ENCODE data around the gene PREP. TPM values are rescaled to one million over a fixed set of nuclear protein-coding genes. Genes with fewer than 3 reads are reported as not detected.
"Not testable (repeated sequence)": the region's sequence is repeated elsewhere in the genome, so short reads cannot be mapped to it uniquely, and the experiment has no call there.

Gene PREP
- total and polyA plus RNA-seq, 4 experiments from 2014 or later = 29.8 to 43.6 (median 34.6) TPM

DNA sequence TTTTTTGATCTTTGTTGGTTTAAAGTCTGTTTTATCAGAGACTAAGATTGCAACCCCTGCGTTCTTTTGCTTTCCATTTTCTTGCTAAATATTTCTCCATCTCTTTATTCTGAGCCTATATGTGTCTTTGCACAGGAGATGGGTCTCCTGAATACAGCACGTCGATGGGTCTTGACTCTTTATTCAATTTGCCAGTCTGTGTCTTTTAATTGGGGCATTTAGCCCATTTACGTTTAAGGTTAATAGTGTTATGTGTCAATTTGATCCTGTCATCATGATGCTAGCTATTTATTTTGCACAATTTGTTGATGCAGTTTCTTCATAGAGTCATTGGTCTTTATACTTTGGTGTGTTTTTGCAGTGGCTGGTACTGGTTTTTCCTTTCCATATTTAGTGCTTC, 171.1 kb downstream of the PREP start:
- H3K36me3 Mint-ChIP-seq; H3K27me3 ChIP-seq (ENCODE audit: insufficient read depth, low read length); H3K4me3 Mint-ChIP-seq; POLR2A ChIA-PET (ENCODE audit: partially characterized antibody); H3K9me3 ChIP-seq (ENCODE audit: control insufficient read depth in 1 of 2, low read length in 2 of 2); CTCF ChIA-PET (ENCODE audit: partially characterized antibody); DNase-seq; intact Hi-C loops (cut with micrococcal nuclease); H3K4me1 ChIP-seq (ENCODE audit: insufficient read depth, low read length); H3K36me3 ChIP-seq (ENCODE audit: insufficient read depth, low read length); H3K27ac Mint-ChIP-seq; H3K27ac ChIP-seq (ENCODE audit: low read depth, low read length); H3K4me3 ChIP-seq (ENCODE audit: low read length in 2 of 2); H3K4me1 Mint-ChIP-seq: not testable (repeated sequence)
- Mint-ChIP-seq H3K9me3 (peaks cover 4 to 22% (median 15%) of the 10 kb centered on the region in 8 donors), H3K27me3 (peaks cover 18 to 22% of the 10 kb centered on the region in 2 donors)

Other genes with a start within 250 kb of the PREP start
- not detected for gene POPDC3, start 223.1 kb downstream of the PREP start, total RNA-seq
- gene POPDC3, start 223.1 kb downstream of the PREP start, polyA plus RNA-seq = not detected